GM08714 (cell line): ENCODE results near the gene ALDOA.

Source experiments
- H3K4me3 ChIP-seq: fragments of 200-500 bp; sonication (Bioruptor generic); 2 replicates; pipeline ENCODE4 v1.5.1; 2014; ENCODE audit warnings: mild to moderate bottlenecking, low read length, inconsistent platforms
- ZNF274 ChIP-seq: IDR thresholded peaks from 2 replicates; pipeline ENCODE4 v1.6.1; 2012; ENCODE audit warnings: mild to moderate bottlenecking, low read depth, low read length

Gene ALDOA

GRCh38 chr16:30054451-30054850 lies 11.1 kb upstream of the ALDOA start:
- H3K4me3 ChIP-seq = no peak overlapping the region
- TF ChIP-seq ZNF274 = no peak

GRCh38 chr16:30054959-30055553 lies 10.5 kb upstream of the ALDOA start:
- no peak overlapping the region for H3K4me3 ChIP-seq
- no peak for TF ChIP-seq ZNF274

DNA sequence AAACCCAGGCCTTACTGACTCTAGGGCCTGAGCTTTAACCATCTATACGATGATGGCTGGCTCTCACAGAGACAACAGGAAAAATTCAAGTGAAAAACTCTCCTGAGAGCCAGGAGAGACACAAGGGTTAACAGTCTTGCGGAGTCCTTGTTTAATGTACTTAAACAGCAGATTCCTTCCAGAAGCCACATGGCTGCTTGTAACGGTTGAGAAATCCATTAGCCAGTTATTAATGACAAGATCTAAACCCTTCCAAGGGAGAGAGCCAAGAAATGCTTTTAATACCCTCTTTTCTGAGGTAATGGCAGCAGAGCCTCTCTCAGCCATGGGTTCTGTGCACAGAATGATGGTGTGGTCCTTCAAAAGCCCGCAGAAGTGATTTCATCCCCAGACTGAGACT lies 5.2 kb upstream of the ALDOA start:
- no peak for TF ChIP-seq ZNF274
- no peak overlapping the region for H3K4me3 ChIP-seq

- no peak for TF ChIP-seq ZNF274
- no peak overlapping the region for H3K4me3 ChIP-seq
These were observed 4.6 kb upstream of the ALDOA start for GRCh38 chr16:30060836-30061554.

DNA sequence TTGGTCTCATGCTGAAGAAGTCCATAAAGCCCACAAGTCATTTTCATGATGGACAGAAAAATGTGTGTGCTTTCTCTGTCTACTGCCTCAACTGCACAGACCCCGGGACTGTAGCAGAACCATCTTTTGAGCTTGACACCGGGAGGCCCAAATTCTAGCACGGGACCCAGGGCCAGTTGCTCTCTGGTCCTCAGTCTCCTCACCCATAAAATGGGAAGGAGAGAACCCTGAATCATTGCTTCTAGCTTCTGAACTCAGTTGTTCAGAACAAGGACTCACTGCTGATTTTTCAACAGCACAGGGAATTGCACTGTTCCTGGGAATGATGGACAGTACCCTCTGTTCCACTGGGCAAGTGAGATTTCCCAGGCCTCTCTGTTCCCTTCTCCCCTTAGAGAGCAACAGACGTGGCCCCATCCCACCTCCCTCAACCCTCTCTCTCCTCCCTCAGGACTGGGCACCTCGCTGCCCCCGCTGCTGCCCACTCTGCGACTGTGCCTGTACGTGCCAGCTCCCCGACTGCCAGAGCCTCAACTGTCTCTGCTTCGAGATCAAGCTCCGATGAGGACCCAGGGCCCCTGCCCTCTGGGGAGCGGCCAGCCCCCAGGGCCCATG lies 2.2 kb upstream of the ALDOA start:
- peak overlapping the region; percentile 72; the same call in 1 of the 2 replicates for H3K4me3 ChIP-seq
- TF ChIP-seq ZNF274 = no peak

DNA sequence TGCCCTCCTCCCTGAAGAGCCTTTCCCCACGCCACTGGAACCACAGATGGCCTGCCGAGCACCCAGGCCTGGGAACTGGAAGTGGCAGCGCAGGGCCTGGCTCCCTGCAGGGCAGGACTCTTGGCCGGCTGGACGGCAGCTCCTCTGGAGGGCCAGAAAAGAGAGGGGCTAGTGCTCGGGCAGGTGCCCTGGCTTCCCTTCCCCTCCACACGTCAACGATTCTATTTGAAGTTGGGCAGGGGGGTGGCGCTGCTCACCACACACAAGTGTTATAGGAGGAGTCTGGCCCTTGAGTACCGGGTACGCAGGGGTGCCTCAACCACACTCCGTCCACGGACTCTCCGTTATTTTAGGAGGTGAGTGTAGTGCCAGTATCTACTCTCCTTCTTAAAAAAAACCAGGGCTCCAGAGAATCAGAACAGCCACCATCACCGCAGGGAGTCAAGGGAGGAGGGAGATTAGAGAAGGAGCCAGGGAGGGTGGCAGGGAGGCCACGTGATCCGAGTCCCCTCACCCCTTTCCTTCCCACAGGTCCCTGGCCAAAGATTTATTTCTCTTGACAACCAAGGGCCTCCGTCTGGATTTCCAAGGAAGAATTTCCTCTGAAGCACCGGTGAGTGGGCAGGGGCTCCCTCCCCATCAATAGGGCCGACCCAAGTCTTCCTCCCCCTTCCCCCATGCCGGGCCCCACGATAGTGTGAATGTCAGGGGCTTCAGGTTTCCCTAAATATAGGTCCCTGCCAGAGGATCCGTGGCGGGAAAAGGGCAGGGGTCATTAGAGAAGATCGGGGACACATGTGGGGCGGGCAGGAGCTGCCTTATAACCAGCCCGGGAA lies 1.4 kb upstream of the ALDOA start:
- no peak for TF ChIP-seq ZNF274

DNA sequence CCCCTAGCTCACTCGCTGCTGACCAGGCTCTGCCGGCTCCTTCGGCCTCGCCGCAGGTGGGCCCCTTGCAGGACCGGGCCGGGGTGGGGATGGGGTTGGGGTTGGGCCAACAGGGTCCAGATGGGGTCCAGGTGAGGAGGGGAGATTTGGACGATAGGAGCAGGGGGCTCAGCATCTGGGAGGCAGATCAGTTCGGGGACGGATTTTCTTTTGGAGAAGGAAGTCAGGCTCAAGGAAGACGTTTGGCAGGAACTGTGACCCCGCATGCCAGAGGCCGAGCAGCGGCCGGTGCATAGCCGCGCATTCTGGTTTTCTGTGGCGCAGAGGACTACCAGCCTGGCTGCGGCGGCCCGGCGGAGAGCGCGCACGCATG lies 845 bp upstream of the ALDOA start:
- H3K4me3 ChIP-seq = peak overlapping the region; percentile 72
- no peak for TF ChIP-seq ZNF274

More for the DNA sequence above, 1.4 kb upstream of the ALDOA start:
- peak overlapping the region; percentile 72 for H3K4me3 ChIP-seq

DNA sequence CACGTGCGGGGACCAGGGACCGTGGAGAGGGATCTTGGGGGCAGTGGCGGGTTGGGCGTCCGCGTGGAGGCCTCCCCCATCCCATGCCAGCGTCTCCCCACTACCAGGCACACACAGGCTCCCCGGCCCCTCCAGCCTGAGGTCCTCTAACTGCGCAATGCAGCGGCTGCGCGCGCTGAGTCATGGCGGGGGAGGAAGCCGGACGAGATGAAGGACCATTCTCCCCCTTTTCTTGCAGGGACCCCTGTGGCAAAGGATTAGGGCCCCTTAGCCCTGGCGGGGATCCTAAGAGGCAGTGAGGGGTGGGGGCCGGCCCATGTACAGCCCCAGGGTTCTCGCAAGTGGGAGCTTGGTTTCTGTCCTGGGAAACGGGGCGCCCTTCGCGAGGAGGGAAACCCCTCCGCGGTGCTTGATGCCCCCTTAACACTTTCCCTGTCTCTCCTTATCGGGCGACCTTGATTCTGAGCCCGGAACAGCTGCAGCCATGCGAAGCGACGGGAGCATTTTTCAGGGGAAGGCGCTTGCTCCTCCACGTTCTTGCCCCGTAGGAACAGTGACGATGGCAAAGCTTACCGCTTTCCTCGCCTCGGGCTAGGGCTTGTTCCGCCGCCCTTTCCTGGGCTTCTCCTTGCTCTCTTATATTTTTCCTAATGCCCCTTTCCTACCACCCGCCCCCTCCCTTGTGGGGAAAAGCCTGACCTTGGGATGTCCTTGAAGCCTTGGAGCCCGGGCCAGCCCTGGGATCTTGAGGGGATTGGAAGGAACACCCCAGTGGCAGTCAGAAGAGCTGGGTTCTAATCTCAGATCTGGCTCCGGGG lies 592 bp downstream of the ALDOA start:
- no peak for TF ChIP-seq ZNF274
- H3K4me3 ChIP-seq = peak overlapping the region; percentile 74

DNA sequence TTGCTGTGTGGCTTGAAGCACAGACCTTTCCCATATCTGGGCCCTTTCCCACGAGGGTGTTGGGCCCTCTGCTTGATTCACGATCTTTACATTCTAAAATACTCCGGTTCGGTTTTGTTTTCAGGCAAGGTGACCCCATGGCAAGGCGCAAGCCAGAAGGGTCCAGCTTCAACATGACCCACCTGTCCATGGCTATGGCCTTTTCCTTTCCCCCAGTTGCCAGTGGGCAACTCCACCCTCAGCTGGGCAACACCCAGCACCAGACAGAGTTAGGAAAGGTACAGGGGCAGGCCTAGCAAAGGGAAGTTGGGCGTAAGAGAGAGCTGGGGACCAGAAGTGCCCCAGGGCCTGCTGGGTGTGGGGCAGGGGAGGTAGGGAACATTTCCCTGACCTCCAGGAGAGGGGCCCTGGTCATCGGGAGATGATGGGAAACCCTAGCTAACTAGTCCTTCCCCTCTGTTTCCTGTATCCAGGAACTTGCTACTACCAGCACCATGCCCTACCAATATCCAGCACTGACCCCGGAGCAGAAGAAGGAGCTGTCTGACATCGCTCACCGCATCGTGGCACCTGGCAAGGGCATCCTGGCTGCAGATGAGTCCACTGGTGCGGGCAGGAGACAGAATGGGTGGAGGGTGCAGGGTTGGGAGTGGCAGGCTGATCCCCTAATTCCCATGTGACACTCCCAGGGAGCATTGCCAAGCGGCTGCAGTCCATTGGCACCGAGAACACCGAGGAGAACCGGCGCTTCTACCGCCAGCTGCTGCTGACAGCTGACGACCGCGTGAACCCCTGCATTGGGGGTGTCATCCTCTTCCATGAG lies 1.4 kb downstream of the ALDOA start:
- no peak for TF ChIP-seq ZNF274
- peak overlapping the region; percentile 74 for H3K4me3 ChIP-seq

DNA sequence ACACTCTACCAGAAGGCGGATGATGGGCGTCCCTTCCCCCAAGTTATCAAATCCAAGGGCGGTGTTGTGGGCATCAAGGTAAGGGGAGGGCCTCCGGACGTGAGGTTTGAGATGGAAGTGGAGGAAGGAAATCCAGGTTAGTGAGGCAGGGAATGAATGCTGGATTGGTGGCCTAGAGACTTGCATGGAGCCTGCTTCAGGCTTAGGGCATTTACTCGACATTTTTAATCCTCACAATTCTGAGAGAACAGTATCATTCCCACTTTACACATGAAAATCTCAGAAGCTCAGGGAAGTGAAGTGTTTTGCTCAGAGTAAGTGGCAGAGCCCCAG lies 2.0 kb downstream of the ALDOA start:
- no peak for TF ChIP-seq ZNF274
- no peak overlapping the region; the same call in 1 of the 2 replicates for H3K4me3 ChIP-seq

DNA sequence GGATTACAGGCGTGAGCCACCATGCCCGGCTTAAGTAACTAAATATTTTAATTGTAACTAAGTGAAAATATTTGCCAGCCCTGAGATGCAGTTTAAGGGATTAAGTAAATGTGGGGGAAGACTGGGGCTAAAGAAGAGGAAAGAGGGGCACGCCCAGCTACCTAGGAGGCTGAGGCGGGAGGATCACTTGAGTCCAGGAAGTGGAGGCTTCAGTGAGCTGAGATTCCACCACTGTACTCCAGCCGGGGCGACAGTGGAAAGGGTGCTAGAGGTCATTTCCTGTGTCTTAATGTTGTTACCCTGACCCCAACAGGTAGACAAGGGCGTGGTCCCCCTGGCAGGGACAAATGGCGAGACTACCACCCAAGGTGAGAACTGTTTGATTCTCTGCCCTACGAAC lies 2.8 kb downstream of the ALDOA start:
- H3K4me3 ChIP-seq = no peak overlapping the region
- TF ChIP-seq ZNF274 = no peak

DNA sequence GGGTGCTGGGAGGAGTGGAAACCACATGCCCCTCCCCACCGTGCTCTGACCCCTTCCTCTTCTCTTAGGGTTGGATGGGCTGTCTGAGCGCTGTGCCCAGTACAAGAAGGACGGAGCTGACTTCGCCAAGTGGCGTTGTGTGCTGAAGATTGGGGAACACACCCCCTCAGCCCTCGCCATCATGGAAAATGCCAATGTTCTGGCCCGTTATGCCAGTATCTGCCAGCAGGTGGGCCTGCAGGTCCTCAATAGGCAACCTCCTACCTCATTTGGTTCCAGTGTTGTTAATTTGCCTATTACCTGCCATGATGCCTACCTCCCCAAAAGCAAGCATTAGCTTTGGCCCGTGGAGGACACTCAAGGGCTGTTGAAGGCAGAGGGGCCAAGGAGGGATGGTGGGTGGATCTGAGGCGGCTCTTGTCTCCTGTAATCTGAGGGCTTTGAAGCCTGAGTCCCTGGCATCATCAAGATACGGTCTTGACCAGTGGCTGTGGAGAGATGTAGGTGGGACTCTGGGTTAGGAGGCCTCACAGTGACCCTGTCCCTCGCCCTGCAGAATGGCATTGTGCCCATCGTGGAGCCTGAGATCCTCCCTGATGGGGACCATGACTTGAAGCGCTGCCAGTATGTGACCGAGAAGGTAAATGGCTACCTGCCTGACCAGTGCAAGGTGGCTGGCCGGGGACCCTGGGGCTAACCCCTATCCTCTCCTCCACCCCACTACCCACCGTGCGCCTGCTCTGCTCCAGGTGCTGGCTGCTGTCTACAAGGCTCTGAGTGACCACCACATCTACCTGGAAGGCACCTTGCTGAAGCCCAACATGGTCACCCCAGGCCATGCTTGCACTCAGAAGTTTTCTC lies 3.4 kb downstream of the ALDOA start:
- no peak for TF ChIP-seq ZNF274
- no peak overlapping the region for H3K4me3 ChIP-seq
